HepG2 (cell line): ENCODE results near the gene ATAD3C. TPM values are rescaled to one million over a fixed set of nuclear protein-coding genes. Genes with fewer than 3 reads are reported as not detected.

Source experiments
- ARNT2 ChIP-seq: sonication (generic); formaldehyde crosslinking; IDR thresholded peaks from 2 replicates; pipeline ENCODE4 v1.8.0; 2022; ENCODE audit warnings: mild to moderate bottlenecking, low read depth, missing genetic modification reagents, moderate library complexity
- ATF1 ChIP-seq: IDR thresholded peaks from 2 replicates; pipeline ENCODE4 v1.6.1; 2016; ENCODE audit warnings: mild to moderate bottlenecking, control low read depth
- CBFB ChIP-seq: sonication (generic); formaldehyde crosslinking; IDR thresholded peaks from 2 replicates; pipeline ENCODE4 v1.4.0; 2020; ENCODE audit warnings: missing genetic modification reagents
- CBX5 ChIP-seq: sonication (generic); formaldehyde crosslinking; IDR thresholded peaks from 2 replicates; pipeline ENCODE4 v1.4.0; 2020; ENCODE audit warnings: missing genetic modification reagents, borderline replicate concordance
- FOXA1 ChIP-seq, 2 experiments: fragments of 450-650 bp in 1 of 2; sonication (generic) in 1 of 2; formaldehyde crosslinking in 1 of 2; IDR thresholded peaks; 2 replicates each; pipeline versions ENCODE4 v1.4.0 to v1.6.1; 2016 to 2020; ENCODE audit warnings: missing genetic modification reagents in 1 of 2
- GLI4 ChIP-seq: sonication (generic); formaldehyde crosslinking; IDR thresholded peaks from 2 replicates; pipeline ENCODE4 v1.5.1; 2020; ENCODE audit warnings: missing genetic modification reagents, mild to moderate bottlenecking, moderate library complexity, borderline replicate concordance
- KMT2A ChIP-seq: sonication (generic); formaldehyde crosslinking; IDR thresholded peaks from 2 replicates; pipeline ENCODE4 v1.4.0; 2020; ENCODE audit warnings: missing genetic modification reagents
- KMT2B ChIP-seq: IDR thresholded peaks from 2 replicates; pipeline ENCODE4 v1.6.1; 2016; ENCODE audit warnings: missing genetic modification reagents, missing compliant biosample characterization
- MTA1 ChIP-seq: sonication (generic); formaldehyde crosslinking; IDR thresholded peaks from 2 replicates; pipeline ENCODE4 v1.4.0; 2020; ENCODE audit warnings: missing genetic modification reagents, mild to moderate bottlenecking, borderline replicate concordance
- MTA3 ChIP-seq: sonication (generic); formaldehyde crosslinking; IDR thresholded peaks from 2 replicates; pipeline ENCODE4 v1.4.0; 2020; ENCODE audit warnings: missing genetic modification reagents
- NBN ChIP-seq: fragments of 450-650 bp; conservative IDR thresholded peaks from 2 replicates; pipeline ENCODE4 v1.6.1; 2017
- NFKBIZ ChIP-seq: IDR thresholded peaks from 2 replicates; pipeline ENCODE4 v1.6.1; 2018; ENCODE audit warnings: missing genetic modification reagents, missing compliant biosample characterization
- NR2F1 ChIP-seq, 2 experiments: fragments of 450-650 bp in 1 of 2; formaldehyde crosslinking in 1 of 2; IDR thresholded peaks; 2 replicates each; pipeline versions ENCODE4 v1.5.0 to v1.6.1; 2016 to 2020; ENCODE audit warnings: mild to moderate bottlenecking in 1 of 2, missing compliant biosample characterization in 1 of 2, missing genetic modification reagents in 1 of 2, moderate library complexity in 1 of 2
- PAX8 ChIP-seq: sonication (generic); formaldehyde crosslinking; IDR thresholded peaks from 2 replicates; pipeline ENCODE4 v1.8.0; 2022; ENCODE audit warnings: mild to moderate bottlenecking, missing genetic modification reagents, borderline replicate concordance
- RFX5 ChIP-seq: IDR thresholded peaks from 2 replicates; pipeline ENCODE4 v1.6.1; 2011; ENCODE audit warnings: low read depth, low read length, improper control_type of control experiment
- SNAI1 ChIP-seq: sonication (generic); formaldehyde crosslinking; IDR thresholded peaks from 2 replicates; pipeline ENCODE4 v1.5.0; 2020; ENCODE audit warnings: mild to moderate bottlenecking, missing genetic modification reagents, borderline replicate concordance
- YEATS4 ChIP-seq: sonication (generic); formaldehyde crosslinking; IDR thresholded peaks from 2 replicates; pipeline ENCODE4 v1.4.0; 2020; ENCODE audit warnings: missing genetic modification reagents, borderline replicate concordance
- ZFP82 ChIP-seq: sonication (generic); formaldehyde crosslinking; IDR thresholded peaks from 2 replicates; pipeline ENCODE4 v1.5.1; 2020; ENCODE audit warnings: mild to moderate bottlenecking, missing genetic modification reagents, borderline replicate concordance
- ZFX ChIP-seq: sonication (generic); formaldehyde crosslinking; IDR thresholded peaks from 2 replicates; pipeline ENCODE4 v1.4.0; 2020; ENCODE audit warnings: mild to moderate bottlenecking, low read depth, missing genetic modification reagents, moderate library complexity
- ZMAT5 ChIP-seq: sonication (generic); formaldehyde crosslinking; IDR thresholded peaks from 2 replicates; pipeline ENCODE4 v1.5.0; 2020; ENCODE audit warnings: mild to moderate bottlenecking, low read depth, missing genetic modification reagents, borderline replicate concordance
- ZNF335 ChIP-seq: sonication (generic); formaldehyde crosslinking; IDR thresholded peaks from 2 replicates; pipeline ENCODE4 v1.4.0; 2020; ENCODE audit warnings: missing genetic modification reagents
- ZNF33A ChIP-seq: sonication (generic); formaldehyde crosslinking; IDR thresholded peaks from 2 replicates; pipeline ENCODE4 v1.5.1; 2020; ENCODE audit warnings: missing genetic modification reagents, mild to moderate bottlenecking, moderate library complexity, borderline replicate concordance
- ZNF446 ChIP-seq: sonication (generic); formaldehyde crosslinking; IDR thresholded peaks from 2 replicates; pipeline ENCODE4 v1.5.0; 2020; ENCODE audit warnings: mild to moderate bottlenecking, missing genetic modification reagents
- ZNF556 ChIP-seq: sonication (generic); formaldehyde crosslinking; IDR thresholded peaks from 2 replicates; pipeline ENCODE4 v1.4.0; 2020; ENCODE audit warnings: mild to moderate bottlenecking, missing genetic modification reagents, borderline replicate concordance
- ZNF605 ChIP-seq: sonication (generic); formaldehyde crosslinking; IDR thresholded peaks from 2 replicates; pipeline ENCODE4 v1.8.0; 2022; ENCODE audit warnings: mild to moderate bottlenecking, missing genetic modification reagents
- ZNF619 ChIP-seq: sonication (generic); formaldehyde crosslinking; IDR thresholded peaks from 2 replicates; pipeline ENCODE4 v1.4.0; 2020; ENCODE audit warnings: mild to moderate bottlenecking, missing genetic modification reagents
- ZNF703 ChIP-seq: sonication (generic); formaldehyde crosslinking; IDR thresholded peaks from 2 replicates; pipeline ENCODE4 v1.5.1; 2020; ENCODE audit warnings: missing genetic modification reagents, mild to moderate bottlenecking, moderate library complexity, borderline replicate concordance
- polyA plus RNA-seq, 8 experiments: library from polyadenylated mRNA; depleted of rRNA in 3 of 8; stranded (reverse) in 7 of 8; unstranded in 1 of 8; fragments of >200 nt; fragmentation: Illumina TruSeq in 4 of 8; extraction: Trizol in 4 of 8; gene quantifications; 2 replicates each; pipeline versions ENCODE4 v1.2.1 to v1.2.3, GENCODE V29; 2011 to 2016; ENCODE audit warnings: low read depth in 4 of 8, missing spikeins in 1 of 8, mixed read lengths in 1 of 8; ENCODE audit not compliant: insufficient read depth in 1 of 8
- total RNA-seq, 5 experiments: library from RNA; depleted of rRNA; stranded (reverse); fragments of >200 nt; fragmentation: Illumina TruSeq; extraction: Trizol; gene quantifications; 2 replicates each; pipeline ENCODE4 v1.2.3, GENCODE V29; 2016; ENCODE audit warnings: low read depth in 1 of 5
- TF ChIP-seq, protein P1 (sequence below): sonication (generic); formaldehyde crosslinking; IDR thresholded peaks from 2 replicates; pipeline ENCODE4 v1.9.0; 2021; ENCODE audit warnings: missing genetic modification reagents, borderline replicate concordance
- TF ChIP-seq, protein P2 (sequence below): sonication (generic); formaldehyde crosslinking; conservative IDR thresholded peaks from 2 replicates; pipeline ENCODE4 v1.4.0; 2020; ENCODE audit warnings: missing genetic modification reagents

ATAD3C gene
- total and polyA plus RNA-seq, 2 of the 13 experiments (the other 11 are each of a cell fraction or from before 2014, with no cell fraction given): 2.4 to 3.2 TPM

DNA sequence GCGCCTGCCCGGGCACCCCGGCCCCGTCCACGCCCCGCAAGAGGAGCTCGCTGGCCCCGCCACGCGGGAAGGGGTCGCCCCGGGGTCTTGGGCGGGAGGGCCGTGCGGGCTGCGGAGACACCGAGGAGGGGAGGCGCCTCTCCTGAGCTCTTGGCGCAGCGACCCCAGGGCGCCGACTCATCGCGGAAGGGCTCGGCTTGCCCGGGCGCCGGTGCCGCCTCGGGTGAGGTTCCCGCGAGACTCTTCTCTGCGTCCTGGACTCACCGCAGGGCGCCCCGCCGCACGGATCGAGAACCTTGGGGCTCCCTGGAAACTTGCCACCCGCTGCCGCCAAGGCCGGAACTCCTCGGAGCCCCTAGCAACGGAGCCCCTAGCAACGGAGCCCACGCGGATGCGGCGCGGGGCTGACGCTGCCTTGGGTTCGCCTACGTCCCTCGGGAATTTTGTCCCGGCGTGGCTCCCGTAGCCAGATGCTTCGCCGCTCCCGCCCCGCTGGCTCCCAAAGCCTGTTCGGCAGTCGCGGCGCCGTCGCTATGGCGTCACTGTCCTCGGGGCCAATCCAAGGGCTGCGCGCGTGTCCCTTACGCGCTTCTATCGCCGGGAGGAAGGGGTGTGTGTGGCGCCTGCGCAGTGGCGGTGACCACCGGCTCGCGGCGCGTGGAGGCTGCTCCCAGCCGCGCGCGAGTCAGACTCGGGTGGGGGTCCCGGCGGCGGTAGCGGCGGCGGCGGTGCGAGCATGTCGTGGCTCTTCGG lies 62.2 kb downstream of the ATAD3C start, which contains the start of gene ATAD3A (continued):
- TF ChIP-seq ZNF703 (0 out of 2 replicates have a peak, but pooled peaks have one; percentile 53), ZNF33A (no peak), YEATS4 (CRISPR knock-in tag) (peak; percentile 80; the same call in 1 of the 2 replicates), FOXA1 (IDR thresholded peaks at IDR 0.05) (no peak), FOXA1 (CRISPR knock-in tag; IDR thresholded peaks at IDR 0.05) (peak; percentile 17; the same call in 1 of the 2 replicates), ZNF335 (CRISPR knock-in tag) (peak; percentile 83), KMT2A (peak; percentile 86), RFX5 (peak; percentile 72), ZNF619 (no peak), NBN (no peak), ZNF446 (CRISPR knock-in tag) (0 out of 2 replicates have a peak, but pooled peaks have one; percentile 51), CBX5 (CRISPR knock-in tag) (peak; percentile 69; the same call in 1 of the 2 replicates), GLI4 (CRISPR knock-in tag) (no peak), ZFP82 (0 out of 2 replicates have a peak, but pooled peaks have one; percentile 62), ZNF605 (CRISPR knock-in tag) (peak; percentile 81; the same call in 1 of the 2 replicates), ZNF556 (peak; percentile 62; the same call in 1 of the 2 replicates), NR2F1 (CRISPR knock-in tag; IDR thresholded peaks at IDR 0.05) (no peak), CBFB (CRISPR knock-in tag) (peak; percentile 35; the same call in 1 of the 2 replicates), ATF1 (CRISPR knock-in tag) (peak; percentile 96), SNAI1 (no peak), KMT2B (CRISPR knock-in tag) (peak; percentile 77; the same call in 1 of the 2 replicates), MTA3 (CRISPR knock-in tag) (no peak), PAX8 (no peak), ARNT2 (CRISPR knock-in tag) (peak; percentile 81), ZFX (peak; percentile 60), ZMAT5 (CRISPR knock-in tag) (no peak), NFKBIZ (CRISPR knock-in tag) (no peak), MTA1 (CRISPR knock-in tag) (peak; percentile 74; the same call in 1 of the 2 replicates)
- TF ChIP-seq, protein P1, sequence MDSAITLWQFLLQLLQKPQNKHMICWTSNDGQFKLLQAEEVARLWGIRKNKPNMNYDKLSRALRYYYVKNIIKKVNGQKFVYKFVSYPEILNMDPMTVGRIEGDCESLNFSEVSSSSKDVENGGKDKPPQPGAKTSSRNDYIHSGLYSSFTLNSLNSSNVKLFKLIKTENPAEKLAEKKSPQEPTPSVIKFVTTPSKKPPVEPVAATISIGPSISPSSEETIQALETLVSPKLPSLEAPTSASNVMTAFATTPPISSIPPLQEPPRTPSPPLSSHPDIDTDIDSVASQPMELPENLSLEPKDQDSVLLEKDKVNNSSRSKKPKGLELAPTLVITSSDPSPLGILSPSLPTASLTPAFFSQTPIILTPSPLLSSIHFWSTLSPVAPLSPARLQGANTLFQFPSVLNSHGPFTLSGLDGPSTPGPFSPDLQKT: no peak
- TF ChIP-seq, protein P2, sequence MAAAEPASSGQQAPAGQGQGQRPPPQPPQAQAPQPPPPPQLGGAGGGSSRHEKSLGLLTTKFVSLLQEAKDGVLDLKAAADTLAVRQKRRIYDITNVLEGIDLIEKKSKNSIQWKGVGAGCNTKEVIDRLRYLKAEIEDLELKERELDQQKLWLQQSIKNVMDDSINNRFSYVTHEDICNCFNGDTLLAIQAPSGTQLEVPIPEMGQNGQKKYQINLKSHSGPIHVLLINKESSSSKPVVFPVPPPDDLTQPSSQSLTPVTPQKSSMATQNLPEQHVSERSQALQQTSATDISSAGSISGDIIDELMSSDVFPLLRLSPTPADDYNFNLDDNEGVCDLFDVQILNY (CRISPR knock-in tag): peak; percentile 84
